K562 treated with DMSO at 1 percent for 48 hours (cell line): Measurements from ENCODE around the gene ZNF483. TPM values are rescaled to one million over a fixed set of nuclear protein-coding genes. Genes with fewer than 3 reads are reported as not detected.

Source experiments
- total RNA-seq: library from RNA; unstranded; fragments of 300-600 nt; gene quantifications from 2 replicates; pipeline ENCODE4 v1.2.3, GENCODE V29; 2022; ENCODE audit warnings: low replicate concordance; ENCODE audit errors: extremely low read depth

The ZNF483 gene
- not detected in 2 replicates for total RNA-seq

GRCh38 chr9:111525056-111525977, at the start of gene ZNF483:
Gene ZNF483 (plus strand): TSS chr9:111525179. CDS start chr9:111527396, 2,217 bp downstream.

GRCh38 chr9:111483858-111484571, 41.0 kb upstream of the ZNF483 start, which contains the start of gene ECPAS:
Gene ECPAS (minus strand): TSS chr9:111484383. CDS start chr9:111472918, 11,465 bp downstream.

GRCh38 chr9:111599092-111599954, 74.3 kb downstream of the ZNF483 start, which contains the start of gene PTGR1:
Gene PTGR1 (minus strand): TSS chr9:111599647. CDS start chr9:111597422, 2,225 bp downstream.

Other genes starting within 250 kb of the ZNF483 start
- not detected in 2 replicates for gene OR2K2, start 195.0 kb upstream of the ZNF483 start, total RNA-seq
- gene ECPAS, start 40.8 kb upstream of the ZNF483 start, total RNA-seq: not detected in 2 replicates
- gene PTGR1, start 74.5 kb downstream of the ZNF483 start, total RNA-seq: not detected in 2 replicates
- gene DNAJC25, start 106.2 kb downstream of the ZNF483 start, total RNA-seq: not detected in 2 replicates
- gene GNG10, start 136.4 kb downstream of the ZNF483 start, total RNA-seq: not detected in 2 replicates